Activated CD4-positive, alpha-beta T cell treated with anti-CD3 and anti-CD28 coated beads for 4 hours (primary cell): ENCODE results near the gene PLCB1.

ENCODE experiments used
- DNase-seq, 2 donors: peaks; one replicate each; pipeline ENCODE4 v3.0.0-alpha.2; 2020

PLCB1 gene

GRCh38 chr20:8756410-8756809 lies 624.3 kb downstream of the PLCB1 start:
- DNase-seq, result no peak

GRCh38 chr20:8757146-8757545 lies 625.1 kb downstream of the PLCB1 start:
- no peak for DNase-seq

GRCh38 chr20:8764344-8764962 lies 632.4 kb downstream of the PLCB1 start:
- DNase-seq, result no peak

- no peak for DNase-seq
Measured at GRCh38 chr20:8766868-8767390, 634.9 kb downstream of the PLCB1 start.

- DNase-seq, result no peak
Measured at GRCh38 chr20:8774412-8774811, 642.3 kb downstream of the PLCB1 start.

GRCh38 chr20:8777911-8778310 lies 645.8 kb downstream of the PLCB1 start:
- DNase-seq, result no peak

- DNase-seq, result no peak
Measured at GRCh38 chr20:8778387-8778786, 646.3 kb downstream of the PLCB1 start.

- DNase-seq, result no peak
Measured at GRCh38 chr20:8780915-8781314, 648.8 kb downstream of the PLCB1 start.

GRCh38 chr20:8782804-8783203 lies 650.7 kb downstream of the PLCB1 start:
- no peak for DNase-seq

- DNase-seq, result no peak
Measured at GRCh38 chr20:8783734-8784133, 651.7 kb downstream of the PLCB1 start.

GRCh38 chr20:8786383-8786782 lies 654.3 kb downstream of the PLCB1 start:
- no peak for DNase-seq

GRCh38 chr20:8787090-8787489 lies 655.0 kb downstream of the PLCB1 start:
- no peak for DNase-seq

- DNase-seq, result no peak
Measured at GRCh38 chr20:8788275-8788674, 656.2 kb downstream of the PLCB1 start.

- no peak for DNase-seq
Measured at GRCh38 chr20:8788831-8789230, 656.8 kb downstream of the PLCB1 start.

- DNase-seq, result no peak
Measured at GRCh38 chr20:8790442-8791074, 658.5 kb downstream of the PLCB1 start.

GRCh38 chr20:8795404-8795803 lies 663.3 kb downstream of the PLCB1 start:
- no peak for DNase-seq

GRCh38 chr20:8796088-8796660 lies 664.1 kb downstream of the PLCB1 start:
- no peak for DNase-seq

GRCh38 chr20:8798505-8798904 lies 666.4 kb downstream of the PLCB1 start:
- no peak for DNase-seq

GRCh38 chr20:8800089-8800488 lies 668.0 kb downstream of the PLCB1 start:
- DNase-seq, result no peak

- DNase-seq, result no peak
Measured at GRCh38 chr20:8801686-8802085, 669.6 kb downstream of the PLCB1 start.

GRCh38 chr20:8803065-8803464 lies 671.0 kb downstream of the PLCB1 start:
- no peak for DNase-seq

- no peak for DNase-seq
Measured at GRCh38 chr20:8803941-8804340, 671.9 kb downstream of the PLCB1 start.

- no peak for DNase-seq
Measured at GRCh38 chr20:8805737-8806442, 673.8 kb downstream of the PLCB1 start.
